Measurements from ENCODE around the gene ALX4. TPM values are rescaled to one million over a fixed set of nuclear protein-coding genes. Genes with fewer than 3 reads are reported as not detected.

ALX4 gene
- total and polyA plus RNA-seq, 9 of the 15 experiments (the other 6 are each of a cell fraction or from before 2014, with no cell fraction given) = 0.07 to 1.2 (median 0.33) TPM

DNA sequence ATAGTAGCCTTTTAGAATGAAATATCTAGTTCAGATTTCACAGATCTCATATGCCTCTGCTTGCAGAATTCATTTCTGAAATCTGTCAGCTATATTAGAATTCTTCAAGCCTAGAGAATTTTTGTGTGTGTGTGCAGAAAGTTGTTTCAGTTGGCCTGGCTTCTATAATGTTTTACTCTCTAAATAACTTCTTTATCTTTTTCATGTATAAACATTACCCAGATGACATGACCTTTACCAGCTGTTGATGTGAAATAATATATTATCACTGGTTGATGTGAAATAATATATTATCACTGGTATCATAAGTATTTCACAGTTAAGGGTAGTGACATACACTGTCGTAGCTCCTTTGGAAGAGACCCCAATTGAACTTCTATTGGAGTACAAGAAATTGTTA, 72.8 kb downstream of the ALX4 start:
- Histone ChIP-seq H3K79me2 (ENCODE audit: control insufficient read depth, insufficient read depth, low read length) (no peaks in the 10 kb centered on the region), H3K27ac (ENCODE audit: extremely low read depth, low read depth, low read length) (no peak overlapping the region), H3K4me3 (no peak overlapping the region), H3K4me1 (replicated peaks in 1 of 2; ENCODE audit: control insufficient read depth in 2 of 2, insufficient read depth in 2 of 2, low read length in 2 of 2) (no peaks in the 10 kb centered on the region), H3K9me3 (replicated peaks; ENCODE audit: control insufficient read depth, insufficient read depth, low read depth, low read length) (no peaks in the 10 kb centered on the region), H4K20me1 (replicated peaks; ENCODE audit: control insufficient read depth, insufficient read depth, low read length) (no peaks in the 10 kb centered on the region), H3K9ac (ENCODE audit: insufficient read depth in 1 of 2, low read depth in 2 of 2, low read length in 2 of 2) (no peak overlapping the region), H3K27me3 (ENCODE audit: control insufficient read depth in 2 of 2, insufficient read depth in 2 of 2, low read length in 2 of 2) (no peaks in the 10 kb centered on the region), H3K9me1 (ENCODE audit: control insufficient read depth, insufficient read depth, low read length) (no peaks in the 10 kb centered on the region), H2AFZ (ENCODE audit: low read depth, low read length) (no peak overlapping the region), H3K36me3 (ENCODE audit: control insufficient read depth, insufficient read depth, low read length) (peaks cover 20% of the 10 kb centered on the region), H3K4me2 (ENCODE audit: insufficient read depth, low read length) (no peak overlapping the region)
- no peak for TF ChIP-seq CHD2 (IDR thresholded peaks at IDR 0.05; ENCODE audit: low read depth, low read length)
- CTCF ChIA-PET (ENCODE audit: low intra/inter-chr PET ratio) = no interaction called here
- DNase-seq (ENCODE audit: extremely low read depth in 1 of 4, low spot score in 3 of 4) (no peak), FAIRE-seq (no peak), ATAC-seq (no peak)
- BruUV-seq (replicated peaks) = no TSS peak
- 90% methylated on average over 1 of the region's 1 CpG for WGBS (ENCODE audit: insufficient coverage, low coverage, missing lambda C conversion rate)
- in situ Hi-C loops (cut with MboI) (no loop called here), intact Hi-C loops (cut with micrococcal nuclease) (no loop called here)
- POLR2A ChIA-PET = interaction anchor here (1.1 kb wide), 1 partner anchor 9 kb away, joined by 3 read pairs; no protein-coding TSS in a partner anchor

DNA sequence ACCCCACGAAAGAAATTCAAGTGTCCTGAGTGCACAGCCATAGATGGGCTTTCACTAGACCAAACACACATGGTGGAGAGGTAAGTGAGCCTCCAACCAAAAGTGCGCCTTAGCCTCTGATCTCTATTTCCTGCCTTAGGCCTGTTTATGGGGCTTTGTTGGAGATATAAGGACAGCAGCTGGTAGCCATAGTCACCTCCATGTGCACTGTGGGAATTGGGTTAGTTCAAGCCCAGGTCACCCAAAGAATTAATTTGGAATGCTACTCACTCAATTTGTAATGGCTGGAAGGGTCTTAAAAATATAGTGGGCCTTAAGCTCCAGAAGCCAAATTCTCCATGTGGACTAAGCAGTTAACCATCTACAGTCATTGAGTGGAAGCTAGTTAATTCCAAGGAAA, 73.6 kb downstream of the ALX4 start:
- no peaks in the 10 kb centered on the region for H4K20me1 ChIP-seq (replicated peaks; ENCODE audit: control insufficient read depth, insufficient read depth, low read length)
- POLR2A ChIA-PET = interaction anchor here (0.7 to 0.8 kb wide), 2 partner anchors 8 to 9 kb away, joined by 3 to 4 read pairs; no protein-coding TSS in a partner anchor
- H3K27me3 ChIP-seq (ENCODE audit: control insufficient read depth in 2 of 2, insufficient read depth in 2 of 2, low read length in 2 of 2) = no peaks in the 10 kb centered on the region
- ATAC-seq (no peak), FAIRE-seq (no peak), DNase-seq (ENCODE audit: extremely low read depth in 1 of 4, low spot score in 3 of 4) (no peak)
- H3K4me2 ChIP-seq (ENCODE audit: insufficient read depth, low read length) = no peak overlapping the region
- no peaks in the 10 kb centered on the region for H3K9me3 ChIP-seq (replicated peaks; ENCODE audit: control insufficient read depth, insufficient read depth, low read depth, low read length)
- no TSS peak for BruUV-seq (replicated peaks)
- H3K79me2 ChIP-seq (ENCODE audit: control insufficient read depth, insufficient read depth, low read length) = no peaks in the 10 kb centered on the region
- H3K4me1 ChIP-seq (replicated peaks in 1 of 2; ENCODE audit: control insufficient read depth in 2 of 2, insufficient read depth in 2 of 2, low read length in 2 of 2) = no peaks in the 10 kb centered on the region
- in situ Hi-C loops (cut with MboI) = no loop called here
- CTCF ChIA-PET (ENCODE audit: low intra/inter-chr PET ratio) = no interaction called here
- H3K36me3 ChIP-seq (ENCODE audit: control insufficient read depth, insufficient read depth, low read length) = peaks cover 20% of the 10 kb centered on the region
- H2AFZ ChIP-seq (ENCODE audit: low read depth, low read length) = no peak overlapping the region
- no peaks in the 10 kb centered on the region for H3K9me1 ChIP-seq (ENCODE audit: control insufficient read depth, insufficient read depth, low read length)
- H3K4me3 ChIP-seq = no peak overlapping the region
- H3K27ac ChIP-seq (ENCODE audit: extremely low read depth, low read depth, low read length) = no peak overlapping the region
- intact Hi-C loops (cut with micrococcal nuclease) = no loop called here
- H3K9ac ChIP-seq (ENCODE audit: insufficient read depth in 1 of 2, low read depth in 2 of 2, low read length in 2 of 2) = no peak overlapping the region; a peak in 1 of 4 replicates
- whole genome bisulfite sequencing (ENCODE audit: insufficient coverage, low coverage, missing lambda C conversion rate) = 85% methylated on average over 2 of the region's 2 CpGs
- no peak for TF ChIP-seq KLF16 (IDR thresholded peaks at IDR 0.05)
- TF ChIP-seq PBX2 (CRISPR knock-in tag; IDR thresholded peaks at IDR 0.05; ENCODE audit: low read depth) = no peak
- no peak for TF ChIP-seq PBX2 (tag; conservative IDR thresholded peaks at IDR 0.05; ENCODE audit: low read depth)
- no peak for TF ChIP-seq PHF8 (IDR thresholded peaks at IDR 0.05; ENCODE audit: borderline replicate concordance, low read length)
- TF ChIP-seq NR2F6 (CRISPR knock-in tag; IDR thresholded peaks at IDR 0.05) = no peak
- TF ChIP-seq ZBED1 (IDR thresholded peaks at IDR 0.05) = no peak
- no peak for TF ChIP-seq KDM2B (CRISPR knock-in tag; IDR thresholded peaks at IDR 0.05)
- TF ChIP-seq JUN (IDR thresholded peaks at IDR 0.05; ENCODE audit: borderline replicate concordance, low read depth, low read length) = no peak
- TF ChIP-seq JUN (CRISPR knock-in tag; IDR thresholded peaks at IDR 0.05; ENCODE audit: borderline replicate concordance) = no peak
- no peak for TF ChIP-seq NCOA2 (IDR thresholded peaks at IDR 0.05; ENCODE audit: partially characterized antibody in 2 of 2)
- no peak for TF ChIP-seq FOXK2 (conservative IDR thresholded peaks at IDR 0.05 in 1 of 2, IDR thresholded peaks at IDR 0.05 in 1 of 2; ENCODE audit: low read depth in 2 of 2)
- TF ChIP-seq SNAPC5 (CRISPR knock-in tag; IDR thresholded peaks at IDR 0.05) = no peak
- no peak for TF ChIP-seq SIRT6 (IDR thresholded peaks at IDR 0.05; ENCODE audit: low read depth, low read length)
- no peak for TF ChIP-seq HNRNPH1 (optimal IDR thresholded peaks at IDR 0.05; ENCODE audit: low read depth, low read length)
